Stimulated activated CD4-positive, alpha-beta T cell treated with anti-CD3 and anti-CD28 coated beads, Interleukin-2, amount 100 ng/mL, for 48 hours (primary cell): ENCODE measurements around the gene LGALS14.

Experiments used
- DNase-seq, 2 donors: peaks; one replicate each; pipeline ENCODE4 v3.0.0-alpha.2; 2020

LGALS14 gene

DNA sequence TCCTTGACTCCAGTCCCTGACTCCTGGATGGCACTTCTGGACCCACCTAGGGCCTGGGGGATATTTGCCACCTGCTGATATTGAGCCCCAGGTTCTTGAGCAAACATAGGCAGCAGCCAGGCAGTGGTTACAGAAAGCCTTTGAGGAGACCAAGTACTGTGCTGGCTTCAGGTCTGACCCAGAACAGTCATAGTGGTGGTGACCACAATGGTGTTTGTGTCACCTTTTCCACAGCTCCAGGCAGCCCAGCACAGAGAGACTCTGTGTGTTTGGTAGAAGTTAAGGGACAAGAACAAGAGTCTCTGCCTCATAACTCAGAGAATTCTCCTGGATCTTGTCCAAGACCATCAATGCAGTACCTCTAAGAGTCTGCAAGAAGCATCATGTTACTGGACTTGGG, 48.1 kb downstream of the LGALS14 start:
- DNase-seq = no peak

DNA sequence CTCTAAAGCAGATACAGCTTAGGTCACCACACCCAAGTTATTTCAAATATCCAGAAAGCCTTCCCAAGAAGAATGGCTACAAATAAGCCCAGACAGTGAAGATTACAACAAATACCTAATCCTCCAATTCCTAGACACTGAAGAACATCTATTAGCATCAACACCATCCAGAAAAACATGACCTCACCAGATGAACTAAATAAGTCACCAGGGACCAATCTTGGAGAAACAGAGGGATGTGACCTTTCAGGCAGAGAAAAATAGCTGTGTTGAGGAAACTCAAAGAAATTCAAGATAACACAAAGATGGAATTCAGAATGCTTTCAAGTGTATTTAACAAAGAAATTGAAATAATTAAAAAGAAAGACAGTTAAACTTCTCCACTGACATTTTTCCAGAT, 48.5 kb downstream of the LGALS14 start:
- no peak for DNase-seq

DNA sequence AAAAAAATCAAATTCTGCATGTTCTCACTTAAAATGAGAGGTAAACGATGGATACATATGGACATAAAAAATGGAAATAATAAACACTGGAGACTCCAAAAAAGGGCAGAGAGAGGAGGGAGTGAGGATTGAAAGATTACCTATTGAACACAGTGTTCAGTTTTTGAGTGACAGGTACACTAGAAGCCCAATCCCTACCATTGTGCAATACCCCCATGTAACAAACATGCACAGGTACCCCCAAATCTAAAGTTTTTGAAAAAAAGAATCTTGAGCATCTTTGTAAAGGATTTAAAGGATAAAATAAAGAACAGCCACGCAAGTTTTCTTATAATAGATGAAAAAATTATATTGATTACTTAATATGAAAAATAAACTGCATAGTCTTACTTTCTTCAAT, 50.3 kb downstream of the LGALS14 start:
- no peak for DNase-seq

DNA sequence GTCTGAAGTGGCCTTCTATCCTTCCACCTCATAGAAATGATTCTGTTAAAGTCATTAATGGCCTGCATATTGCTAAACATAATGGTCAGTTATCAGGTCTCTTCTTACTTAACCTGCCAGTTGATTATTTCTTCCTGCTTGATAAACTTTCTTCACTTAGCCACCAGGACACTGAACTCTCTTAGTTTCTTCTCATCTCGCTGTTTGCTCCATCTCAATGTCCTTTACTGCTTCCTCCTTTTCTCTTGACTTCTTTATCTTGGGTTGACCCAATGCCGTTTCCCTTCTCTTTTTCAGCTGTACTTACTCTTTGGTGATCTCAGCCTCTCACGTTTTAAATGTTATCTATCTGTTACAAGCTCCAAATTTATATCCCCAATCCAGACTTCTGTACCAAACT, 50.7 kb downstream of the LGALS14 start:
- no peak for DNase-seq
